ENCODE data around the gene POLR3H. TPM values are rescaled to one million over a fixed set of nuclear protein-coding genes. Genes with fewer than 3 reads are reported as not detected.

Gene POLR3H
- total and polyA plus RNA-seq, 12 donors = 18.7 to 92.6 (median 45.4) TPM

DNA sequence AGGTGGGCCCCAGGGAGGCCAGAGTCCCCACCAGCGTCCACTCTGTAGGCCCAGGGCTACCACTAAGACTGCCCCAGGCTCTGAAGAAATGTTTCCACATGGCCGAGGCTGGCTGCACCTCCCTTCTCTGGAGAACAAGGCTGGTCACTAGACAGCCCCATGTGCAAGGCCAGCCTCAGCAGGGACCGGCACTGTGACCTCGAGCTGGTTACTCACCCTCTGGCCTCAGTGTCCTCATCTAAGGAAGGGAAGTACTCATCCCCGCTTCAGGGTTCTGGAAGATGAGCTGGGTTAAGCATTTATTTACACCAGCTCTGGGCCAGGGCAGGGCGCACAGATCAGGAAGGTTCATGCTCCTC, 35.7 kb upstream of the POLR3H start:
- WGBS, 4 donors = 31 to 46% (median 44%) methylated on average over 3 to 6 of the region's 6 CpGs
- H3K27ac ChIP-seq = peak overlapping the region; percentile 23 to 94 (median 85)
- H3K4me3 ChIP-seq = no peak overlapping the region
- intact Hi-C loops (cut with DNase I) = no loop called here
- H3K4me1 ChIP-seq (replicated peaks in 1 of 2) = peaks cover 26 to 34% of the 10 kb centered on the region in 2 donors
- no peaks in the 10 kb centered on the region for H3K27me3 ChIP-seq
- H3K36me3 ChIP-seq (replicated peaks in 1 of 2) = peaks cover 0 to 39% of the 10 kb centered on the region in 2 donors
- DNase-seq = peak; percentile 79 to 93 (median 92)
- H3K9me3 ChIP-seq (replicated peaks in 1 of 3) = no peaks in the 10 kb centered on the region
- TF ChIP-seq, protein P1, sequence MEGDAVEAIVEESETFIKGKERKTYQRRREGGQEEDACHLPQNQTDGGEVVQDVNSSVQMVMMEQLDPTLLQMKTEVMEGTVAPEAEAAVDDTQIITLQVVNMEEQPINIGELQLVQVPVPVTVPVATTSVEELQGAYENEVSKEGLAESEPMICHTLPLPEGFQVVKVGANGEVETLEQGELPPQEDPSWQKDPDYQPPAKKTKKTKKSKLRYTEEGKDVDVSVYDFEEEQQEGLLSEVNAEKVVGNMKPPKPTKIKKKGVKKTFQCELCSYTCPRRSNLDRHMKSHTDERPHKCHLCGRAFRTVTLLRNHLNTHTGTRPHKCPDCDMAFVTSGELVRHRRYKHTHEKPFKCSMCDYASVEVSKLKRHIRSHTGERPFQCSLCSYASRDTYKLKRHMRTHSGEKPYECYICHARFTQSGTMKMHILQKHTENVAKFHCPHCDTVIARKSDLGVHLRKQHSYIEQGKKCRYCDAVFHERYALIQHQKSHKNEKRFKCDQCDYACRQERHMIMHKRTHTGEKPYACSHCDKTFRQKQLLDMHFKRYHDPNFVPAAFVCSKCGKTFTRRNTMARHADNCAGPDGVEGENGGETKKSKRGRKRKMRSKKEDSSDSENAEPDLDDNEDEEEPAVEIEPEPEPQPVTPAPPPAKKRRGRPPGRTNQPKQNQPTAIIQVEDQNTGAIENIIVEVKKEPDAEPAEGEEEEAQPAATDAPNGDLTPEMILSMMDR (IDR thresholded peaks at IDR 0.05) = no peak
- peak in 1 of 2 donors; percentile 61 for TF ChIP-seq POLR2A (IDR thresholded peaks at IDR 0.05)

DNA sequence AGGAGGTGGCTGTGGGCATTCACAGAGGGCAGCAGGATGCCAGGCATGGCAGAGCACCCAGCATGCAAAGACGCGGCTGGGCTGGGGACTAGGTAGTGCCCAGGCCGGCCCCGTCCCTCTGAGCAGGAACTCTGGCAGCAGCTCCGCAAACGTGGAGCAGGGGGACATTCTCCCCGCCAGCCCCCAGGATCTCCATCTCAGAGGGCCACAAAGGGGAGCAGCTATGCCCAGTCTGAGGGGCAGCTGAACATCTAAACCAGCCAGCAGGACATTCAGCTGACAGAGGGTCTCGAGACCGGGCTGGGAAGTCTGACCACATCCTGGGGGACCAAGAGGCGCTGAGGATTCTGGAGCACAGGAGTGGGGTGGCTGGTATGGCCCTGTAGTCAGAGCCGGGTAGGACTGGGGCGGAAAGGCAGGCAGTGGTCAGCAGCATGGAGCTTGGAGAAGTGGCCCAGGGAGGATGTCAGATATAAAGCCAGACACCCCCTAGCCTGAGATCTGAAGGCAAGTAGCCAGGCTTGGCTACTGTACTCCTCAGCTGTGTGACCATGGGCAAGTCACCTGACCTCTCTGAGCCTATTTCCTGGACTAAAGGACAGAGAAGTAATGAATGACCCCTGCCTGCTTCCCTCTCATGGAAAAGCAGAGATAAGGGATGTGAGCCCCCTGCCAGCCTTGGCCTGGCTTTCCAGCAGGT, 35.2 kb upstream of the POLR3H start:
- H3K36me3 ChIP-seq (replicated peaks in 1 of 2) = peaks cover 0 to 39% of the 10 kb centered on the region in 2 donors
- no peak overlapping the region for H3K4me3 ChIP-seq
- no peaks in the 10 kb centered on the region for H3K9me3 ChIP-seq (replicated peaks in 1 of 3)
- H3K4me1 ChIP-seq (replicated peaks in 1 of 2) = peaks cover 32 to 39% of the 10 kb centered on the region in 2 donors
- WGBS, 4 donors = 79 to 90% (median 86%) methylated on average over 6 to 12 of the region's 12 CpGs
- intact Hi-C loops (cut with DNase I) = no loop called here
- H3K27me3 ChIP-seq = no peaks in the 10 kb centered on the region
- peak overlapping the region; percentile 23 to 94 (median 85) for H3K27ac ChIP-seq
- DNase-seq = peak in 6 of 7 donors; percentile 45 to 63 (median 47)
- TF ChIP-seq POLR2A (IDR thresholded peaks at IDR 0.05) = no peak
- TF ChIP-seq, protein P1 (IDR thresholded peaks at IDR 0.05) = no peak

DNA sequence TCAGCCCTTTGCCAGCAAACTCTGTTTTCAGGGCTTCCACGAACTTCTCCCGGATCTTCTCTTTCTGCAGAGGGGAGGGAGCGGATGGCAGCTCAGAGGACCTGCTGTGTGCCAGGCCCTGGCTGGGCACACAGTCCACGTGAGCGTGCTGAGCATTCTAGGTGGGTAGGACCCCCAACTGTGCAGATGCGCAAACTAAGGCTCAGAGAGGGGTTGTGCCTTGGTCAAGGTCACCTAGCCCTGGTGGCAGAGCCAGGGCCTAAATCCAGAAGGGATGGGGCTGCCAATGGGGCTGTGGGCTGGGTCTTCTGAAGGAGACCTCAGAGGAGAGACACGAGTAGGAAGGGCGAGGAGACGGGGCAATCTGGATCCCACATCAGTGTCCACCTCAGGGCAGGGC, 34.5 kb upstream of the POLR3H start:
- Histone ChIP-seq H3K36me3 (replicated peaks in 1 of 2) (peaks cover 0 to 34% of the 10 kb centered on the region in 2 donors), H3K27me3 (no peaks in the 10 kb centered on the region), H3K4me3 (no peak overlapping the region), H3K9me3 (replicated peaks in 1 of 3) (no peaks in the 10 kb centered on the region), H3K27ac (peak overlapping the region; percentile 23 to 94 (median 85)), H3K4me1 (replicated peaks in 1 of 2) (peaks cover 32 to 44% of the 10 kb centered on the region in 2 donors)
- peak in 3 of 7 donors; percentile 40 to 58 (median 54) for DNase-seq
- WGBS, 4 donors = 50 to 80% (median 53%) methylated on average over 3 to 9 of the region's 9 CpGs
- intact Hi-C loops (cut with DNase I) = no loop called here
- TF ChIP-seq POLR2A (IDR thresholded peaks at IDR 0.05) = no peak
- TF ChIP-seq, protein P1 (IDR thresholded peaks at IDR 0.05) = no peak

DNA sequence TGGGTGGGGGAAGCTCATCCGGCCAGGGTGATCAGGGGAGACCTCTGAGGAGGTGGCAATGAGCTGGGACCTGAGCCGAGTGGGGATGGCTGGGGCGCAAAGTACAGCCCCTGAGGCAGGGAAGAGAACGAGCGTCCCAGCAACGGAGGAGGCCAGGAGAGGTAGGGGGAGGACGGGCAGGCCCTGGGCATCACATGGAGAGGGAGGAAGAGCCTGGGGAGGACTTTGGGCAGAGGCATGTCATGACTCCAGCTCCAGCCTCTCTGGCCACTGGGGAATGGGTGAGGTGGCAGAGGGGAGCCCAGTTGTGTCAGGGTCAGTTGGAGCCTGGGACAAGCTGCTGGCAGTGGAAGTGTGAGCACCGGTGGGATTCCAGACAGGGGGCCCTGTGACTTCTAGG, 33.8 kb upstream of the POLR3H start:
- 72 to 87% (median 82%) methylated on average over 8 of the region's 8 CpGs for WGBS, 4 donors
- DNase-seq = peak in 3 of 7 donors; percentile 40 to 57 (median 46)
- Histone ChIP-seq H3K9me3 (replicated peaks in 1 of 3) (no peaks in the 10 kb centered on the region), H3K27me3 (no peaks in the 10 kb centered on the region), H3K36me3 (replicated peaks in 1 of 2) (peaks cover 0 to 27% of the 10 kb centered on the region in 2 donors), H3K4me3 (no peak overlapping the region), H3K4me1 (replicated peaks in 1 of 2) (peaks cover 32 to 46% of the 10 kb centered on the region in 2 donors), H3K27ac (peak overlapping the region; percentile 17 to 94 (median 85))
- TF ChIP-seq, protein P1 (IDR thresholded peaks at IDR 0.05) = no peak
- TF ChIP-seq POLR2A (IDR thresholded peaks at IDR 0.05) = no peak
- intact Hi-C loops (cut with DNase I) = no loop called here

Measured in adrenal gland (tissue), 12 donors.